MV-4-11 (cell line): ENCODE results near the gene RNF223.

Experiments
- DNase-seq: peaks from one replicate; lab custom pipeline; 2025; lab: John Stamatoyannopoulos, UW

The RNF223 gene

DNA sequence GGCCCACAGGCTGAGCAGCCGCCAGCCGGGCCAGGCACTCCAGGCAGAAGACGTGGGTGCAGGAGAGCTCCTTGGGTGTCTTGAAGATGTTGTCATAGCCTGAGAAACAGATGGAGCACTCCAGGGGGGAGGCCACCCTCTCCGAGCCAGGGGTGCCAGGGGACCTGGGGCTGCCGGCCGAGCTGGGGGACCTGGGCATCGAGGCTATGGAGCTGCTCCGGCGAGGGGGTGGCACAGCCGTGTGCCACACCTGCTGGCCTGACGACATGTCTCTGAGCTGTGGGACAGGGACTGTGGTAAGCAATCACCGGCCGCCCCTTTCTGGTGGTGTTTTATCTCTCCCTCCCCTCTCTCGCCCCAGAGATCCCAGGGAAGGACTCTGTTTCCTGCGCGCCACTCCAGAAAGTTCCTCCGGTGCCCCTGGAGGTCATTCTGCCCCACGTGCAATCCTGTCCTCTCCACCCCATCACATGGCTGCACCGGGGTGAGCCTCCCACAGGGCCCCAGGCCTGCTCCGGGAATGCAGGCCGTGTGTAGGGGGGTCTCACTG lies 1.7 kb downstream of the RNF223 start:
- DNase-seq = no peak

GRCh38 chr1:1071486-1072298 lies 2.4 kb downstream of the RNF223 start:
- no peak for DNase-seq

DNA sequence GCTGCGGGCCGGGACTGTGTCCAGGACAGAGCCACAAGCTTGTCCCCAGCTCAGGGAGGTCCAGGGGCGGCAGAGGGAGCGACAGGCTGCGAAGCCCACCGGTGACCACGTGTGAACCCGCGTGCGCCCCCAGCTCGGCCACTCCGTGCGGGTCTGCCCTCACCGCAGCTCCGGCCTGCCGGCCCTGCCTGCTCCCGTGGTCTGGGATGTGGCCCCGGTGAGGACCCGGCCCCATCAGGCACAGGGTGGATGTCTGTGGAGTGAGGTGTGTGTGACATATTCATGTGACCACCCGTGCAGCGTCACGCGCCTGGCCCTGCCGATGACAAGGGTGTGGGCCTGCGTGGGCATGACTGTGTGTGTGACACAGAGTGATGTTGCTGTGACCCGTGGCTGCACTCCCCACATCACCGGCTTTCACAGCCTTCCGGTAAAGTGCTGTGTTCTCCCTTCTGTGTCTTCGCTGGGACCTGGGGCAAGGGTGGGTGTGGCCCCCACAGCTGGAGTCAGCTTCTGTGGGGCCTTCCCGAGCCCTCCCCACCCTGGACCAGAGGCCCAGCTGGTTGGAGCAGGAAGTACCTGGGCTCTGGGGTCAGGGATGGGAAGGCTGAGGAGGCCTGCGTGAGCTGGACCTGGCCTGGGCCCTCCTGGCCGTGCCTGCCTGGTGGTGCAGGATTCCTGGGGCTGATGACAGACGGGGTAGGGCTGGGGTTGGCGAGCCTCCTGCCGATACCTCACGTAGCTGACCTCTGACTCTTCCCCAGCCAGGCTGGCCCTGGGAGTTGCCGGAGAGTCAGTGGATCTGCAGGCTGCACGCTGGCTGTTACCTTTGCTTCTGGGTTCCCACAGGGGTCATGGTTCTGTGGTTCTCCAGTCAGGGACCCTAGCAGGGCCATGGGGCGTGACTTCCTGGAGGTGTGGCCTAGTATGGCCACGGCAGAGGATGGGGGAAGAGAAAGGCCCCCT lies 4.1 kb downstream of the RNF223 start:
- DNase-seq = no peak

GRCh38 chr1:1069056-1069710 lies 4.9 kb downstream of the RNF223 start:
- DNase-seq = peak; percentile 52

DNA sequence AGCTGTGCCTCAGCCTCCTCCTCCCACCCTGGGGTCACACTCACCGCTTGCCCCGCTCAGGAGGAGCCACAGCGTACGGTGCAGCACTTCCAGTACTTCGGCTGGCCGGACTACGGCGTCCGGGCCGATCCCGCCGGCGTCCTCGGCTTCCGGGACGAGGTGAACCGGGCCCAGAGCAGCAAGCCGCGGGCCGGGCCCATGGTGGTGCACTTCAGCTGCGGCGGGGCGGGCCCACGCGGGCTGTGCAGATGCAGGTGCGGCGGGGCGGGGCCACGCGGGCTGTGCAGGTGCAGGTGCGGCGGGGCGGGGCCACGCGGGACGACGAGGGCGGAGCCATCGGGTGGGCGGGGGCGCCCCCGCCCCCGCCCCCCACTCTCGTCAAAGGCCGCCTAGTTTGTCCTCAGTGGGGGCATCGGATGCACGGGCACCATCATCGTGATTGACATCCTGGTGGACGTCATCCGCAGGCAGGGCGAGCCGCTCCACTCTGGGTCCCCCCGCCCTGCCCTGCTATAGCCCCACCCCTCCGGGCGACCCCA lies 5.5 kb downstream of the RNF223 start:
- DNase-seq = no peak

DNA sequence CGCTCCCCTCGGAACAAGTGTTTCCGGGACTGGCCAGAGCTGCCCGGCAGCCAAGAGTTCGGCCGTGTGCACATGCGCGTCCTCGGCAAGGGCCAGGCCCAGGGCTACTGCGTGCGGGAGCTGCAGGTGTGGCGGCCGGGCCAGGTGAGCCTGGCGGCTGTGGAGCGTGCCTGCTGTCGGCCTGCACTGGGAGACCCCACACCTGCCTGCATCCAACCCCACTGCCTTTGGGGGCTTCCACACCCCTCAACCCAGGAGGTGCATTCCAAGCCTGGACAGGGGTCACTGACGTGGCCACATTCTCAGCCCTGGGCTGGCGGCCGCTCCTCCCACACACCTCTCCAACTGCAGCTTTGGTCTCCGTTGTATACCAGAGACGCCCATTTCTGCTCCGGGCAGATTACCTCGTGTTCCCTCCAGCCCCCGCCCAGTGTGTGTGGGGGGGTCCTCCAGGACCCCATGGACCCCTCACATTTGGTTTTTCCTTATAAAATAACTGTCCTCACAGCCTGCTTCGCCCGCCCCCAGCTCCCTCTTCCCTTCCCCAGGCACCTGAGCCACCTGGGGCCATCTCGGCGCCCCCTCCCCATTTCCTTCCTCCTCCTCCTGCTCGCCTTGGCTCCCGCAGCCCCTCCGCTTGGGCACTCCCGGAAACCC lies 6.1 kb downstream of the RNF223 start:
- no peak for DNase-seq

GRCh38 chr1:1067284-1067859 lies 6.7 kb downstream of the RNF223 start:
- no peak for DNase-seq

GRCh38 chr1:1066403-1067283 lies 7.5 kb downstream of the RNF223 start:
- DNase-seq = no peak

- peak; percentile 27 for DNase-seq
These were observed 8.2 kb downstream of the RNF223 start for GRCh38 chr1:1065940-1066304.

DNA sequence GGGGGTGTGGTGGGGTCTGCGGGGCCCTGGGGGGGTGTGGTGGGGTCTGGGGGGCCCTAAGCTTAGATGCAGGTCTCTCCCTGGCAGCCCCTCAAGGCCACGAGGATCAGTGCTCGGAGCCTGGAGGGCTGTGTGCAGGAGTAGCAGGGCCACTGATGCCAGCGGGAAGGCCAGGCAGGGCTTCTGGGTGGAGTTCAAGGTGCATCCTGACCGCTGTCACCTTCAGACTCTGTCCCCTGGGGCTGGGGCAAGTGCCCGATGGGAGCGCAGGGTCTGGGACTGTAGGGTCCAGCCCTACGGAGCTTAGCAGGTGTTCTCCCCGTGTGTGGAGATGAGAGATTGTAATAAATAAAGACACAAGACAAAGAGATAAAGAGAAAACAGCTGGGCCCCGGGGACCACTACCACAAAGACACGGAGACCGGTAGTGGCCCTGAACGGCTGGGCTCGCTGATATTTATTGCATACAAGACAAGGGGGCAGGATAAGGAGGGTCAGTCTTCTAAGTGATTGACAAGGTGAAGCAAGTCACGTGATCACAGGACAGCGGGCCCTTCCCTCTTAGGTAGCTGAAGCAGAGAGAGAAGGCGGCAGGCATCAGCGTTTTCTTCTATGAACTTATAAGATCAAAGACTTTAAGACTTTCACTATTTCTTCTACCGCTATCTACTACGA lies 8.7 kb downstream of the RNF223 start:
- no peak for DNase-seq

GRCh38 chr1:1063945-1064831 lies 9.9 kb downstream of the RNF223 start:
- DNase-seq = peak; percentile 74

GRCh38 chr1:1063261-1063944 lies 10.7 kb downstream of the RNF223 start:
- no peak for DNase-seq

DNA sequence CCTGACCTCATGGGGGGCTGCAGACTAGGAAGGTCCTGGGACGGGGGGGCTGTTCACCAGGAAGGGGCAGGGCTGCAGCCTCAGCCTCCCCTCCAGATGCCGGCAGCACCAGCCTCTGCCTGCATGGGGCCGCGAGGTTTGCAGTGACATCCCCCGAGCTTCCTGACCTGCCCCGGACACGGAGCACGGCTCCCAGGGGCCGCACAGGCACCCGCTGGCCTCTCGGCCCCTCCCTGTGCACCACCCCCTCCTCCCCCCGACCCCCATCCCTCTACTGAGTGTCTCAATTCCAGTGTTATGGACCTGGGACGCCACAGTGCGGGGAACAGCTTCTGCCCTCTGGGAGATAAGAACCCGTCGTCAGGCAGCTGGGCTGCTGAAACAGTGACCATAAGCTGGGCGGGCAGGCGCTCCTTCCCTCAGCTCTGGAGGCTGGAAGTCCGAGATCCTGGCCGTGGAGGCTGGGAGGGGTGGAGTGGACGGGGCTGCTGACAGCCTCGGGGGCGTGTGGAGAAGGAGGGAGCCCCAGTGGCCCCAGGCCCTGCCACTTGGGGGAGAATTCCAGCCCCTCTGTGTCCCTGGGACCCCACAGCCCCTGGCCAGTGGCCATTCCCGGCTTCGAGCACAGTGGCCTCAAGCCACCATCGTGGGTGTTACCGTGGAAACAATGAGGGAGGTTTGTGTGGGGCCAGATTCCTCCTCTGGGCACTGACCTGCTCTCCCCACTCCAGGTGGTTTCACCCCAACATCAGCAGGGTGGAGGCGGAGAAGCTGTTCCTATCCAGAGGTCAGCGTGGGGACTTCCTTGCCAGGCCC lies 11.6 kb downstream of the RNF223 start:
- DNase-seq = no peak

DNA sequence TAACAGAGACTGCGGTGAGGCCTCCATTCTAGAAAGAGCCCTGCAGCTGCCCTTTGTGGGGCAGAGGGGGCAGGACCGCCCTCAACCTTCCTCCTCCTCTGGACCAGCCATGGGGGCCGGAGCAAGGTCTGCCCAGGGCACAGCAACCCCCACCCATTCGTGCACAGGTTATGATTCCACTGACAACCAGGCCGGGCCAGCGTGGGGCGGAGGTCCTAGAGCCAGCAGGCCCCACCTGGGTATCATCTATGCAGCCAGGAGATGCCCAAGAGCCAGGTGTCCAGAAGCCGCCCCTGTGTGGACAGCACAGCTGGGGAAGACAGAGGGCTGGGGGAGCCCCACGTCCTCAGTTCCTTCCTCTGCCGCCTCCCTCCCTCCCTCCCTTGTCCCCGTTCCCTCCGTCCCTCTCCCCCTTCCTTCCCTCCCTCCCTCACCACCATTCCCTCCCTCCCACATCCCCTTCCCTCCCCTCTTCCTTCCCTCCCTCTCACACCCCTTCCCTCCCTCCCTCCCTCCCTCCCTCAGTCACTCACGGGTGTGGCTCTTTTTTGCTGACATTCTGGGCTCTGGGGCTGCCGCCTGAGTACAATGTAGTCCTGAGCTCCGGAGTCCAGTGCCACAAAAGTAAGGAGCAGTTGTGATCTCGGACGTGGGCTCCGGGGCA lies 12.3 kb downstream of the RNF223 start:
- DNase-seq = no peak

GRCh38 chr1:1060281-1061000 lies 13.7 kb downstream of the RNF223 start:
- DNase-seq = no peak
